SKM-1 treated with dmso at 0.1 percent for 144 hours (cell line): ENCODE measurements around the gene PPA2.
A peak's percentile ranks its signal among the peaks of the same experiment; 100 is the strongest.

Source experiments
- DNase-seq: peaks from one replicate; lab custom pipeline; 2025; ENCODE audit not compliant: unreplicated experiment; lab: John Stamatoyannopoulos, UW

PPA2 gene

GRCh38 chr4:105399532-105400161 lies 74.2 kb downstream of the PPA2 start:
- no peak for DNase-seq

- no peak for DNase-seq
These were observed 81.0 kb downstream of the PPA2 start for GRCh38 chr4:105392858-105393257.

- no peak for DNase-seq
These were observed 84.7 kb downstream of the PPA2 start for GRCh38 chr4:105389167-105389566.

- DNase-seq, result no peak
These were observed 86.4 kb downstream of the PPA2 start for GRCh38 chr4:105387466-105387865.

GRCh38 chr4:105386012-105386411 lies 87.8 kb downstream of the PPA2 start:
- no peak for DNase-seq

DNA sequence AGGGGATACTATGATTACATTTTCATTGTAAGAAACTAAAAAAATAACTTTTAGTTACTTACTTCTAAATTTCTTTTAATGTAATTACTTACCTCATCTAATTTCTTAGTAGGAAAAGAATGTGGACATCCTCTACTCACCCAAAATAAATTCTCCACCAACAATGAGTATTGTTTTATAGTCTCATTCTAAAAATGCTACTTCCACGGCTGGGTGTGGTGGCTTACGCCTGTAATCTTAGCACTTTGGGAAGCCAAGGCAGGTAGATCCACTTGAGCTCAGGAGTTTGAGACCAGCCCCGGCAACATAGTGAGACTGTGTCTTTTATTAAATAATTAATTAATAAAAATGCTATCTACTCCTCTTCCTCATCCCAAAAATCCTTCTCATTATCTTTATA lies 99.8 kb downstream of the PPA2 start:
- no peak for DNase-seq

GRCh38 chr4:105373324-105373723 lies 100.5 kb downstream of the PPA2 start:
- DNase-seq, result no peak

- no peak for DNase-seq
These were observed 103.9 kb downstream of the PPA2 start for GRCh38 chr4:105369988-105370387.

GRCh38 chr4:105361053-105361452 lies 112.8 kb downstream of the PPA2 start:
- DNase-seq, result no peak

DNA sequence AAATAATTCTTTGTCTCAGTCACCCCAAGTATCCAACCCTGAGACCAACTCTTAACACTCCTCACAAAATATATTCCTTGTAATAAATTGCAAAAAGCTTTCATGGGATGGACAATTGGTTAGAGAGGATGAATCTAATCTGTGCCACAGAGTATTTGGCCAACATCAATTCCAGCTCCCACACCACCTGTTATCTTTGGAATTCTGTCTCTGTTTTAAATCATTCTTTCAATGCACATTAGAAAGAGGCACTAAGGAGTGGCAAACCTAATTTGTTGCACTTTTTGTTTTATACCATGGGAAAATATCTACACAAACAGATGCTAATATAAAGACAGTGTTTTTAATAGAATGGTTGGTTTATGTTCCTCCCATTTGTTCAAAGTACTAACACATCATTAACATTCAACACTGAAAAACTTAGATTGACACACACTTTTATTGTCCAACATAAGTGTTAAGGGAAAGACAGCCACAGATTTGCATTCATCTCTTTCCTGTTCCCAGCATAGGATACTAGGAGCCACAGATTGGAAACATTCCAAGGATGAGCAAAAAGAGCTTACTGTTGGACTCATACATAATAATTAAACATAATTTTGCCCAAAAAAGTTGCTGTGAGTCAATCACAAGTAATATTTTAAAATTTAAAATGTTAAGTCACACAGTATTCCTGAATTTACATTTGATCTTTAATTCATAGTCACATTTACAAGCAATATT lies 116.4 kb downstream of the PPA2 start:
- DNase-seq, result no peak

DNA sequence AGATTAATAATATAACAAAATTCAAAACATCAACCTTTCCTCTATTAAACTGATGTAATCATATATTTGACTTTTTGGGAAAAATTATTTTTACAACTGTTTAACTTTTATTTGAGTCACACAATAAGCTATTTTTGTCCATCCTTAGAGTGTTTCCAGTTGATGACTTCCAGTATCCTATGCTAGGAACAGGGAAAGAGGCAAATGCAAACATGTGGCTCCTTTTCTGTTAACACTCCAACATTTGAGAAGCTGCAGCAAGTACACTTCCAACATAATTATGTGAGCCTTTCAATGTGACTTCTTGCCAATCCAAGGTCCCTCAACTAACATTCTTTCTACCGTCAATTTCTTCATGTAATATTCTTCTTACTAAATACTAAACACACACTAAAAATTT lies 117.7 kb downstream of the PPA2 start:
- no peak for DNase-seq

GRCh38 chr4:105352826-105353225 lies 121.0 kb downstream of the PPA2 start:
- no peak for DNase-seq

GRCh38 chr4:105351861-105352260 lies 122.0 kb downstream of the PPA2 start:
- DNase-seq, result no peak

GRCh38 chr4:105350859-105351490 lies 122.9 kb downstream of the PPA2 start:
- peak; percentile 7 for DNase-seq

DNA sequence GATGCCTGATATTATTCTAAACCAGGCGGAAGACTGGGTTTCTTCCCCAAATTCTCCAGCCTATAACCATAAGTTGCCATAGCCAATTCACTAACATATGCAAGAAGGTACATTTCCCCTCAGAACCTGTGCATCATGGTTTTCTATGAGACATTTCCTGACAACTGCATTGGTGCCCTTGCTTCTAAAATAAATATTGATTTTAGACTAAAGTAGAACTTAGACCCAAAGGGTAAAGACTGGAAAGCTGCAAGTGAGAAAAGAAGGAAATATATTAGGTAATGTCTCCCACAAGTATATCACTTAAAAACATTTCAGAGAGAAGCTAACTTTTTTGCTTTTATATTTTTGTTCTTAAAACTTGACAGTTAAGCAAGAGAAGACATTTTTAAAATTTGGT lies 125.1 kb downstream of the PPA2 start:
- DNase-seq, result no peak

DNA sequence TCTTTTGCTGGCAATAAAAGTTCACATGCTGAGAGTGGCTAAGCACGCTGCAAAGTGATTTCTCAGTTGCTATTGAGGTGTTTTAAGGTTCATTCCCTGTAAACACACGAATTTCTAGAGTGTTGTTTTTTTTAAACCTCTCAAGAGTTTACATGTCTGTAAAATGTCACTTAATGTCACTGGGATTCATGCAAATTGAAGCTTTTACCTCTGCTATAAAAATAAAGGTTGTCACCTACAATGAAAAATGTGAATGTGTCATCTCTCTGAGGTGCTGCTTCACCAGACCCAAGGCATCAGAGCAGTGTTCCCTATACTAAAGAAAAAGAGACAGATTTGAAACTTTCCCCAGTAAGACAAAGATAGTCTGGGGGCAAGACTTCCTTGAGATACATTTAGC lies 127.0 kb downstream of the PPA2 start:
- no peak for DNase-seq

DNA sequence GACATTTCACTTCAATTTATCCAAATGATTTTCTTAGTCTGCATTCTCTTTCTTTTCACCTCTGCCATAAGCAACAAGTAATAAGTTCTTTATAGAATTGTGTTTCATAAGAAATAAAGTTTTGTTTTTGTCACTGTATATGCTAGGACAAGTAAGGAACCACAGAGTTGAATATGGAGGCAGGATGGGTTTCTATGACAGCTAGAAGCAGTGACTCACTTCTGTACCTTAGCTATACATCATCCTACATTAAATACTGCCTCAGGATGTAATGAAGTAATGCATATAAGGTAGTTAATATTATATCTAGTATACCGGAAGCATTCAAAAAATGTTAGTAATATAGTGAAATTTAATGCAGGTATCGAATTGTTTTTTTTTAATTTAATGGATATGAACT lies 128.0 kb downstream of the PPA2 start:
- no peak for DNase-seq

GRCh38 chr4:105345358-105345757 lies 128.5 kb downstream of the PPA2 start:
- DNase-seq, result no peak

DNA sequence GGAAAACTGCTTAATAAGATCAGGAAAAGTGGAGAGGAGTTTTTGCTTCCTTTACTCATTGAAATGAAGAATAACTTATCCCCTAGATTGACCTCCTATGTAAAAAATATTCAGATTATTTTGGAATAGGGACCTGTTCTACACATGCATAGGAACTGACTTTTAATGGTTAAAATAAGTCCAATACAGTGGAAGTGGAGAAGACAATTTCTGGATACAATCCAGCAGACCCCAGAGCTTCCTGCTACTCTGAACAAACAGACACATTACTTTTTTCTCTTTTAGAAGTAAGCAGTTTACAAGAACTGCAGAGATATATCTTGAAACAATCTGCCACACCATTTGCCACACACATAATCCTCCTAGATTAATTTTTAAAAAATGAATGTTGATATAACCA lies 129.7 kb downstream of the PPA2 start:
- no peak for DNase-seq

- no peak for DNase-seq
These were observed 130.5 kb downstream of the PPA2 start for GRCh38 chr4:105343146-105343931.

GRCh38 chr4:105329081-105329480 lies 144.8 kb downstream of the PPA2 start:
- DNase-seq, result no peak

- DNase-seq, result no peak
These were observed 145.9 kb downstream of the PPA2 start for GRCh38 chr4:105327956-105328355.
